ENCODE data around the gene KIF1B.

KIF1B gene

GRCh38 chr1:10209905-10210810 lies at the start of gene KIF1B:
Gene KIF1B (plus strand): TSS chr1:10210570. CDS start chr1:10232329, 21,759 bp downstream.
- DNase-seq (ENCODE audit: low read depth in 4 of 4, low spot score in 1 of 4): peak; percentile 90 to 96 (median 94)

DNA sequence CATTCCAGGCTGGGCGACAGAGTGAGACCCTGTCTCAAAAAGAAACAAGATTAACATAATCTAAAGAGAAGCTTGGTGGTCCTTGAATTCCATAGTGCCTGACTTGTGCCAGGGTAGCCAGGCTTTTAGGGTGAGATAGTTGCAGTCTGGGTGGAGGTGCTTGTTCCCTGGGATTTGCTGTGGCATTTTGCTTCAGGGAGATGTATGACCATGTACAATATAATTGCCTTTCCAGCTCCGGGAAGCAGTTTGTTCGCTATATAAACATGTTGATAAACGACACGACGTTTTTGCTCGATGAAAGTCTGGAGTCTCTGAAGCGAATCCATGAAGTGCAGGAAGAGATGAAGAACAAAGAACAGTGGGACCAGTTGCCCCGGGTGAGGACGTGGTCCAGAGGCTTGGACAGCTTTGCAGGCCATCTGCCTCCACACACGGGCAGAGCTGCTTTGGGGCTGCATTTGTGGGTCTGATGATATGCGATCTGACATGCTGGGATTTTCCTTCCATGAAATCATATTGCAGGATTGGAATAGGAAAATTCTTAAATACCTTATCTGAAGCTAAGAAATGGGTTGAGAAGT lies 49.4 kb upstream of the KIF1B start:
- DNase-seq (ENCODE audit: low read depth in 4 of 4, low spot score in 1 of 4): no peak

- no peak for DNase-seq (ENCODE audit: low read depth in 4 of 4, low spot score in 1 of 4)
Measured at GRCh38 chr1:10161541-10162290, 48.7 kb upstream of the KIF1B start.

DNA sequence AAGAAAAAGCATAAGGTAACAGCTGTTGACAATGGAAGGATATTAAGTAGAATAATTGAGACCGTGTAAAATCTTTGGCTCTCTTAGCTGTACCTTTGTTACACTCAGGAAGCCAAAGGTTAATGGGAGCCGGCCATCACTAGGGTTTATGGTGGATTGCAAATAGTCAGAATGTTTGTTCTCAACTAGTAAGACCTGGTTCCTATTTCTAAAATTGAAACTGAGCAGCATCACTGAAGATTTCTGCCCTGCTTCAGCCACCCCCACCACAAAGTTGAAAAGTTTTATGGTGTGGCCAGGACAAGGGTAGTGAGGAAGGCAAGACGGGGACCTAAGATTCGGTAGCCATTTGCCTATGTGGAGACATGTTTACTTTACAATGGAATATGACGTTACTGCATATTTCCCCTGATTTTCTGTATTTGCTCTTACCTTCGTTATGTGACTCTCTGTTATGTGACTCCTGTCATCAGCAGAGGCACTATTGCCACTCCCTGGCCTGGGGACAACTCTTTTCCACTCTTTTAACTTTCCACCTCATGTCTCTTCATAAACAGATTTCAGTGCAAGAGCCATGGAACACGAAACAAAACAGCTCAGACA lies 41.4 kb upstream of the KIF1B start:
- no peak for DNase-seq (ENCODE audit: low read depth in 4 of 4, low spot score in 1 of 4)

- DNase-seq (ENCODE audit: low read depth in 4 of 4, low spot score in 1 of 4): no peak
Measured at GRCh38 chr1:10170239-10170574, 40.2 kb upstream of the KIF1B start.

GRCh38 chr1:10171105-10171767 lies 39.1 kb upstream of the KIF1B start:
- DNase-seq (ENCODE audit: low read depth in 4 of 4, low spot score in 1 of 4): no peak

GRCh38 chr1:10171995-10172669 lies 38.2 kb upstream of the KIF1B start:
- no peak for DNase-seq (ENCODE audit: low read depth in 4 of 4, low spot score in 1 of 4)

GRCh38 chr1:10173582-10173981 lies 36.8 kb upstream of the KIF1B start:
- no peak for DNase-seq (ENCODE audit: low read depth in 4 of 4, low spot score in 1 of 4)

DNA sequence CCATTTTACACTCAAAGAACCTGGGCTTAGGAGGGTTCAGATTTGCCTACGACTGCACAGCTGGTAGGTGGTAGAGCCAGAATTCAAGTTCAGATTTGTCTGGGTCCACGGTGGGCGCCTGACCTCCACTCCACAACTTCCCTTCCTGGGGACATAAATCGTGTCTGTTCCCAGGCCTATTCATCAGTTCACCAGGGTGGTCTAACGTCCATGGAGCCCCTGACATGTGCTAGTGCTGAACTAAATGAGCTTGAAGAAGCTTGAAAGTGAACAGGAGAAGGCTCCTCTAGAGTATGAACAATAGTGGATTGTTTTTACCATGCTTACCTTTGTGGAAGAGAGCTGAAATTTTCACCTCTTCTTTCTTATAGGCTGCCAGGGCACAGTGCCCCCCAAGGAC lies 32.5 kb upstream of the KIF1B start:
- no peak for DNase-seq (ENCODE audit: low read depth in 4 of 4, low spot score in 1 of 4)

- DNase-seq (ENCODE audit: low read depth in 4 of 4, low spot score in 1 of 4): no peak
Measured at GRCh38 chr1:10178597-10179405, 31.6 kb upstream of the KIF1B start.

GRCh38 chr1:10179406-10180091 lies 30.8 kb upstream of the KIF1B start:
- no peak for DNase-seq (ENCODE audit: low read depth in 4 of 4, low spot score in 1 of 4)

DNA sequence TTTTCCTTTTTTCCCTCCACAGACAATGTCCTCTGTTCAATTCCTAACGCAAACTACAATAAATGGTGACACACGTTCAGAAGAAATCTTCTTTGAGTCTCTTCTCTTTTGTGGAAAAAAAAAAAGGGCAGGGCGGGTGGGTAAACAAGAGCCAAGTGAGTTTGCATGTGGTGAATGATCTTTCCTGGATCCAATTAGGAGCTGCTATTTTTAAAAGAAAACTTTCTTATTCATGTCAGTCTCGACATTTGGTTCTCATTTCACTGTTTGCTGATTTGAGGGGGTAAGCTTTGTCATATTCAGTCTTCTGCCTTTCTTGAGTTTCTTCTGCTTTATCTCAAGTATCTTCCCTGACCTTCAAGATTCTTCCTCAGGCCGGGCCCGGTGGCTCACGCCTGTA lies 29.2 kb upstream of the KIF1B start:
- DNase-seq (ENCODE audit: low read depth in 4 of 4, low spot score in 1 of 4): no peak

DNA sequence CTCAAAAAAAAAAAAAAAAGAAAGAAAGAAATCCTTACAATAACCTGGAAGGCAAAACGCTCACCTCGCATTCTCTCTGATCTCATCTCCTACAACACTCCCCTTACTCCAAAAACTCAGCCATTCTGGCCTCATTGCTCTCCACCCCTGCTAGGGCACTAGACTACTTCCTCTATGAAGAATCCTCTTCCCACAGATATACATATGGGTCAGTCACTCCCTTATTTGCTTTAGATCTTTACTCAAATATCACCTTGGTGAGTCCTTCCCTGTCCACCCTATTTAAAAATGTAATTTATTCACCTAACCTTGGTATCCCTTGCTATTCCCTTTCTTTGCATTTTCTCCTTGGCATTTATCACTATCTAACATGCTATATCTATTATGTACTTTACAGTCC lies 24.6 kb upstream of the KIF1B start:
- DNase-seq (ENCODE audit: low read depth in 4 of 4, low spot score in 1 of 4): no peak

DNA sequence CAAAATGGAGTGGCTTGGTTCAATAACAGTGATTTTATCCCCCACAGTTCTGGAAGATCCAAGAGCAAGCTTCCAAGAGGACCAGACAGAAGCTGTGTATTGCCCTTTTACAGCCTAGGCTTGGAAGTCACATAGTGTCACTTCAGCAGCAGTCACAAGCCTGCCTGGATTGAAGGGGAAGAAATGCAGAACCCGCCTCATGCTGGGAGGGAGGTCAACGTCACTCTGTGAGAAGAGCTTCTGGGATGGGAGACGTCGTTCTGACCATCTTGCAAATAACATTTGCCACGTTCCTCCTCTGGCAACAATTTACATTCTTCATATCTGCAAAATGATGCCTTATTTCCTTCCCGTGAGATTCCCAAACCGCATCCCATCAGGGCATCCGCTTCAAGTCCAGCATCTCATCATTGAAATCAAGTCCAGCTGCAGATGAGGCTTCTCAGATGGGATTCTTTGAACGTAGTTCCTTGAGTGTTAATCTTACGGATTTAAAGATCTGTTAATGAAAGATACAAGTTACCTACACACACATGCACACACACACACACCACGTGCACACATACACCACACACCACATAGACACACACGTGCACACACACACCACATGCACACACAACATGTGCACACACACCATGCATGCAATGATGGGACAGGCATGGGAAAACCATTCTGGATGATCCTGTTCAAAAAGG lies 23.9 kb upstream of the KIF1B start:
- DNase-seq (ENCODE audit: low read depth in 4 of 4, low spot score in 1 of 4): no peak

DNA sequence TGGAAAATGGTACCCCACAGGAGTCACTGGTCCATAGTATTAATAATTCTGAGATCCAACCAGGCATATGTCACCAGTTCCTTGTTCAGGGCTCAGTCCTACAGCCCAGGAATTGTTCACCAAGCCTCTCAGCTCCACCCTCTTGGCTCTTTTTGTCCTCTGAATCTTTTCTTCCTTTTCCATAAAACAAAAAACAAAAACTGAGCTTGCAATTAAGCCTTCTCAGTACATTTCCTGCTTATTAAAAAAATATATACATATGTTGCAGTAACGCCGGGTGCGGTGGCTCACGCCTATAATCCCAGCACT lies 23.4 kb upstream of the KIF1B start:
- no peak for DNase-seq (ENCODE audit: low read depth in 4 of 4, low spot score in 1 of 4)

DNA sequence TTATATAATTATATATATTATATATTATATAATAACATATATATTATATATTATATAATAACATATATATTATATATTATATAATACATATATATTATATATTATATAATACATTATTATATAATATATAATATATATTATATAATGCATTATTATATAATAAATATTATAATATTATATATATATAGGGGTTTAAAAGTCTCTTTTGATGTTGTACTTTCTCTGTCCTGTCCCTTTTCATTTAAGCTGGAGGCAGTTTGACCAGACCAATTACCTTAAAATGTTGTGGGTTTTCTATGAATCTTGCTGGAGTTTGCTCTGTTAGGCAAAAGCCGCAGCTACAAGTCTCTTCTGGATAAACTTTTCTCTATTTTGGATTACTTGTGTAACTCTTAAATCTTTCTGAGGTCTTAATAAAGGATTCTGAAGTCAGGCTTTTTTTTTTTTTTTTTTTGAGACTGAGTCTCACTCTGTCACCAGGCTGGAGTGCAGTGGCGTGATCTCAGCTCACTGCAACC lies 22.2 kb upstream of the KIF1B start:
- no peak for DNase-seq (ENCODE audit: low read depth in 4 of 4, low spot score in 1 of 4)

DNA sequence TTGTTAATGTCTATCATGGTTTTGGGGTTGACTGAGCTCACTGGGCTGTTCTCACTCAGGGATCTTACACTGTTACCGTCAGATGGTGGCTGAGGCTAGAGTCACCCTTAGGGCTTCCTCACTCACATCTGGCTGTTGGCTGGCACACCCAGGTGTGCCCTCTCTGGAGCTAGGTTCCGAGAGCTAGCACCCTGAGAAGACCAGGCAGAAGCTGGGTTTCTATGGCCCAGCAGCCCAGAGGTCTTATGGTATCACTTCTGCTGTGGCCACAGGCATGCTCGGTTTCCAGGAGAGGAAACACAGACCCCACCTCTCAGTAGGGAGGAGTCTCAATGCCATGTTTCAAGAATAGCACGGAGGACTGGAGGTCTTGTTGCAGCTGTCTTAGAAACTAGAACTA lies 20.7 kb upstream of the KIF1B start:
- DNase-seq (ENCODE audit: low read depth in 4 of 4, low spot score in 1 of 4): no peak

- DNase-seq (ENCODE audit: low read depth in 4 of 4, low spot score in 1 of 4): no peak
Measured at GRCh38 chr1:10192263-10192662, 18.1 kb upstream of the KIF1B start.

GRCh38 chr1:10193288-10193687 lies 17.1 kb upstream of the KIF1B start:
- DNase-seq (ENCODE audit: low read depth in 4 of 4, low spot score in 1 of 4): no peak

Data from stimulated activated CD4-positive, alpha-beta T cell treated with anti-CD3 and anti-CD28 coated beads, Interleukin-1b, Interleukin-23, amount 100 ng/mL, for 24 hours (primary cell).